HS-27A (cell line): ENCODE results near the gene TMPRSS5.
A peak's percentile ranks its signal among the peaks of the same experiment; 100 is the strongest.
"Not testable (repeated sequence)": the region's sequence is repeated elsewhere in the genome, so short reads cannot be mapped to it uniquely, and the experiment has no call there.

Experiments
- DNase-seq: peaks from one replicate; pipeline ENCODE4 v3.0.0-alpha.2; 2012; ENCODE audit warnings: low read depth, missing footprints

The TMPRSS5 gene

DNA sequence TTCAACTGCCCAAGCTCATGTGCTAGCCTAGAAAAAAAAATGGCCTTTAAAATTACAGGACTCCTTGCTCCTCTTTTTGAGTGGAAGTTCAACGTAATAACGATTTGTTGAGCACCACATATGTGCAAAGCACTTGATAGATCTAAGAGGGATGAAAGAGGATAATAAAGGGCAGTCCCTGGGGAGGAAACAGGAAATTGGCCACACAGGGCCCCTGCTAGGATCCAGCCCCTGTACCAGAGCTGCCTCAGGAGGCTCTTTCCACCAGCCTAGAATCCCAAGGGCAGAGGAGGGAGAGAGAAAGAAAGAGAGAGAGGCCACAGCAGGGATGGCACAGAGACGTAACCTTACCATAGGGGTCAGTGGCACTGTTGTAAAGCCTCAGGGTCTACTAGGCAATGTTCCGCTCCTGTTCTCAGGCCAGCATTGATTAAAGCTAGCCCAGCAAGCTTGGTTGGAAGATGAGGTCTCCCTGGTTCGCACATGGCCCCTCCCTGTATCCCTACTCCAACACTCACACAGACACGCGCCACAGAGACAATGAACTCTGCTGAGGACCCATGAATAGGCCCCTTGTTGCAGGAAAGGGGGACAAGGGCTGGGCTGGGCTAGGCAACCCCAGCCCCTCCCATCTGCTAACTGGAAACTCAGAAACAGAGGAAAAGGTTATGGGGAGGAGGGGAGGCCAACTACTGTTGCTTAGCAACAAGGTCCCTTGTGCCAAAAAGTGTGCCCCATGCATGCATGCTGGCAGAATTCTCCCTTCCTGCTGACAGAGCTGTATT lies at the start of gene TMPRSS5:
Gene TMPRSS5 (minus strand): TSS at position 438 of the 785 bp plus-strand sequence. CDS start 84 bp downstream, at position 354.
- DNase-seq = no peak

DNA sequence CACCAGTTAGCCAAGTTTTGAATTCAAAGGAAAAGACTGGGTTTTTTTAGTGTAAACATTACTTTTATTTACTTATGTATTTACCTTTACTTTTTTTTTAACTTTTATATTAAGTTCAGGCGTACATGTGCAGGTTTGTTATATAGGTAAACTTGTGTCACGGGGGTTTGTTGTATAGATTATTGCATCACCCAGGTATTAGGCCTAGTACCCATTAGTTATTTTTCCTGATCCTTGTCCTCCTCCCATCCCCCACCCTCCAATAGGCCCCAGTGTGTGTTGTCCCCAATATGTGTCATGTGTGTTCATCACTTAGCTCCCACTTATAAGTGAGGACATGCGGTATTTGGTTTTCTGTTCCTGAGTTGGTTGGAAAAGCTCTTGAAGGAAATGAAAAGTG lies 46.8 kb upstream of the TMPRSS5 start:
- DNase-seq = no peak

DNA sequence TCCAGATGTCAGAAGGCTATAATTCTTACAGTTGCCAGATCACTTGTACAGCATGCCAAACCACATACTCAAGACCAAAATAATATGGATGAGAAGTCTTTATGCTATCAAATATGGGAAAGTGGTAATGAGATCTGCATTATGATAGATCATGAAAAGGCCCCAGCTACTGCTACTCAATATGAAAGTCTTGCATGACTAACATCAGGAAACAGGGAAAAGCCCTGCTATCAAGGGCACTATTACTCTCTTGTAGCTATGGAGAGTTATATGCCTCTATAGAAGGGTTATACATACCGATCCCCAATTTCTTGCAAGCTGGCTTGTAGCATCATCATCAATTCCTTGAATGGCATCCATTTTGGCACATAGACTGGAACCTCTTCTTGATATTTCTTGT lies 30.2 kb upstream of the TMPRSS5 start:
- no peak for DNase-seq

DNA sequence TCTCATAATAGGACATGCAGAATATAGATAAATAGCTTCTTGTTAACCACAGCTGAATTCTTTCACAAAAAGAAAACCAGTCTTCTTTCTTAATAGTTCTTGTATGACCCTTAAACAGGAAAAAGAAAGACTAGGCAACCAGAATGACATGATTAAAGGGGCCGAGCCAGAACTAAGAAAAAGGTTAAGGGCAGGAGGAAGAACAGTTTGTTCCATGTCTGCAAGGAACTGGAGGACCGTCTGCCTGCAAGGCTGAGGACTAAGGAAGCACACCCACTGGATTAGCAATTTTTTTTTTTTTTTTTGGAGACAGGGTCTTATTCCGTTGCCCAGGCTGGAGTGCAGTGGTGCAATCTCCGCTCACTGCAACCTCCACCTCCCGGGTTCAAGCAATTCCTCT lies 26.0 kb upstream of the TMPRSS5 start:
- no peak for DNase-seq

DNA sequence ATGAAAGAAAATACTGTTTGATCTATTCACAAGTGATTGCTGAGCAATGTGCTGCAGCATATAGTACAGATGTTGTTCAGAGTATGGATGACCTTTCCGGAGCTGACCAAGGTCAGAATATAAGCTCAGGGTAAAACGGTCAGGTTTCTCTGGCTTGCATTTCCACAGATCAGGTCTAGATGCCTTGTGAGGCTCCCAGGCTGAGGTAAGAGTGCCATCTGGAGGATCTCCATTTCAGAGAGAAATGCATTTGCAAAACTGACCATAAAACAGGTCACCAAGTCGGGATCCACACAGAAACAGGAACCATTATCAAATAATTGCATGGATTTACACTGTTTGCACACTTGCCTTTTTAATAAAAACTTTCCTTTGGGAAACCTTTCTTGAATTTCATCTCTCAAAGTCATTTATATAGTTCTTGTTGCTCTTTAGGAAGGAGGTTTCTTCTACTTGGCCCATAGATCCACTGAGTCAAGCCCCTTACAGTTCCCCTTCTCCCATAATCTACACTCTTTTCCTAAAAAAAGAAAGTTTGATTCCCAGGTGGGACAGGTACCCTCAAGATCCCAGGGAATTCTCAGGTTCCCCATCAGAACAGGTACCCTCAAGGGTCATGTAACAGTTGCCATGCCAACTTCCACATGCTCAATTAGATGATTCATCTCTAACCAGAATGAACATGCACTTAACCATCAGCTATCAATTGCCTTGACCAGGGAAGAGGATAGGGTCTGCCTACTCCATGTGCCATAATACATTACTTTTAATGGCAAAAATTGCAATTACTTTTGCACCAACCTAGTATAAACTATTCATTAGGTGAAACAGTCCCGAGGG lies 25.0 kb upstream of the TMPRSS5 start:
- peak; percentile 17 for DNase-seq

DNA sequence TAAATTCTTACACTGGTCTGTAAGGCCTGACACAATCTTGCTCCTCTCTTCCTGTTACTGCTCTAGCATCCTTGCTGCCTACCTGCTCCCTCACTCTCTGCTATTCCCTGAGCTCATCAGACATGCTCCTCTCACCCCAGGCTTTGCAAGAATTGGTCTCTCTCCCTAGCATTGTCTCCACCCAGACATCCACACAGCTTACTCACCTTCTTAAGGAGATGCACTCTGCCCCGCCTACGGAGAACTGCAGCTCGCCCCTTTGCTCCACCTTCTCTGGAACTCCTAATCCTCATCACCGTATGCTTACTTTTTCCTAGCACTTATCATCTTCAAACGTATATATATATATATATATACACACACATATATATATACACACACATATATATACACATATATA lies 23.3 kb upstream of the TMPRSS5 start:
- DNase-seq = no peak

DNA sequence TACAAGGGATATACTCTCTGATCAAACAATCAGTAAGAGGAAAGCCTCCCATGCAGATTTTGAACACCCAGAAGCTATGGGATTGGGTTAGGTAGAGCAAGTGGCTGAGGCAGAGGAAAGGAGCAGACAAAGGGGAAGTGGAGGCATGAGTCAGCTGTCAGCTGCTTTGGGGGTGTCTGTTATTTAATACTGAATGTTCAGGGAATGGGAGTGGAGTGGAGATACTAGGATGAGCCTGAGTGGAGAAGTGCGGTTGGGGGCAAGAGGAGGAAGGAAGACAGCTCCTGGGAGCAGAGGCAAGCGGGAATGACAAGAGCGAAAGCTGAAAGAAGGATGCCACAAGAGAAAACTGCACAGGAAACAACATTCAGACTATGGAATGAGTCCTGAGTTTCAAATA lies 22.7 kb upstream of the TMPRSS5 start:
- no peak for DNase-seq

DNA sequence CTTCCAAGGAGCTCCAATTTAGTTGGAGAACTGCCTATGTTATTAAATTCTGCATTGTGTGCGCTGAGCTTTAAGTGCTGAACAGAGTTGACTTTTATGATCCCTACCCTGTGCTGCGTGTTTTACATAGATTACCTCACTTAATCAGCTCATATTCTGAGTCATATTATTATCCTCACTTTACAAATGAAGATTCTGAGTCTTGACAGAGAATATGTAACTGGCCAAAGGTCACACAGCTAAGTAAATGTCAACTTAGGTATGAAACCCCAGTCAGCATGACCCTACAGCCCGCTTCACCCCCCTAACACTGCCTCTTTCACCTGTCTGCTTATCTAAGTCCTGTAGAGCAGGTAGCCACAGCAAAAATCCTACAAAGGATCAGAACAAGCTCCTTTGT lies 19.8 kb upstream of the TMPRSS5 start:
- no peak for DNase-seq

DNA sequence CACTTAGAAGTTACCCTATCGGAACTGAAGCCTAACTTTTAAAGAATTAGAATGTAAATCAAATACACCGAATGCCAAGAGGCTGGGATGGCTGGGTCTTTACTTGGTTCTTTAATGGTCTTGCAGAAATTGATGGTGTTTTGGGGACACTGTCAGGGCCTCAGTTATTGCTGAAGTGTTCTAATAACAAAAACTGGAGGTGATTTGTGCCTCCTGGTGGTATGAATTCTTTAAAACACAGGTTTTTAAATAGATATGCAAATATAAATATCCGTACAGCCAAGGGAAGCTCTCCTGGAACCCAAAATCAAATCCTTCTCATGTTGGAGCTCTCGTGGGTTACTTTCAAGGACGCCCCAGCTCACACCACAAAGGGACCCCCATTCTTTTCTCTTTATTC lies 19.3 kb upstream of the TMPRSS5 start:
- DNase-seq = no peak

DNA sequence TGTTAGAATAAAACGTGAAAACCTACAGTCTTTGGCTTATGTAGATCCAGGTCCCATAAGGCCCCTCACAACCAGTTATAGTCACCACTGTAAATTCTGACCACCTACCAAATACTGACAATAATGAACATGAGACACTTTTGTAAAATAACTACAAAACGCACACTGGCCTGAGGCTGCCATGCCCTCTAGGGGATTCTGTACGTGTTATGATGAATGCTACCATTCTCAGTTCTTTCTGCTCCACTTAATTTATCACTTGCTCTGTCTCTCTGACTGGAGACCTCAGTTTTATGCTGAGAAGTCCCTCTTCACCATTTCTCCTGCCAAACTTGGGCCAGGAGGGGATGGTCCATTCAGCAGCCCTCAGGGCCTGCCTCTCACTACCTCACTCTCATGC lies 18.7 kb upstream of the TMPRSS5 start:
- DNase-seq = no peak

DNA sequence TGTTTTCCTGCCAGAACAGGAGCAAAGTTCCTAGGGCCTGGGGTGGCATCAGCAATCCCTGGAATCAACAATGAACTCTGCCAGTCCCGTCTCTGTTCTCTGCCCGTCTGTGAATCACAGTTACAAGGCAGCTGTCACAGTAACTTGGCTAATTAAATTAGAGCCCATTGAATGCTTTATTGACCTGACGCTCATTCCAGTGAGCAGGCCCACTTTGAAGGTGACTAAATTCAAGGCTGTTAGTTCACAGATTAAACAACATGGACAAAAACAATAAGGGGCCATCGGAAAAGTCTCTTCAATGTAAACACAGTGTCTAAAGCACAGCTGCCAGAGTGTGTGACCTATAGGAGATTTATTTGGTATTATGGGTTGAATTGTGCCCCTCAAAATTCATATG lies 17.7 kb upstream of the TMPRSS5 start:
- DNase-seq = no peak

DNA sequence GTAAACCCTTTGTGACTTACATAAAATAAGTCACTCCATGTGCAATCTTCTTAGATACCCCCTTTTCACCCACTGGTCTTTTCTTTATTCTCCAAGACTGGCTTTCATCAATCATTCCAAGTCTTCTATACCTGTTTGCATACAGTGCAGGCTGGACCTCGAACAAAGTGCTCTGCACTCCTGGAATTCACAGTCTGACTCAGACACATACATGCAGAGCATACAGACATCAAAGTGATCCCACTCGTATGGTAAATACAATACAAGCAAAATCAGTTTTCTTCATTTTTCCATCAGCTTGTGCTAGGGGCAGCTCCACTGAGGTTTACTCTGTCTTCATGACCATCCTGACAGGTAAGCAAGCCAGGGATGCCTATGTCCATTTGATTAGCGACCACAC lies 16.8 kb upstream of the TMPRSS5 start:
- no peak for DNase-seq

DNA sequence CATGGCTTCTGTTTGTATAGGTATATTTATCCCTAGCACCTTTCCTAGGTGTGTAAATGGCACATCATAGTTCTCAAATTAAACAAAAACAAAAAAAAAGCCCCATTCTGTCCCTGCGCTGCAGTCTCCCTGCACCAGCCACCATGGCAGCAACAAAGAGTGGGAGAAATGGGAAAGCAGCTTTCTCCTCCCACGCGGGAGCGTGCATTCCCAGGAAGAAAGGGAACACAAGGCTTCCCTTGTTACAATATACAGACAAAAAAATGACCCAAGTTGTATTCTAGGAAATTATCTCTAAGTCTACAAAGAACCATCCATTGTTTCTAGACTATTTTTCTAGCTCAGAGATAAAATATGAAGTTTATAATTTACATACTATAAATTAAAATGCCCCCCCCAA lies 16.1 kb upstream of the TMPRSS5 start:
- DNase-seq = no peak

DNA sequence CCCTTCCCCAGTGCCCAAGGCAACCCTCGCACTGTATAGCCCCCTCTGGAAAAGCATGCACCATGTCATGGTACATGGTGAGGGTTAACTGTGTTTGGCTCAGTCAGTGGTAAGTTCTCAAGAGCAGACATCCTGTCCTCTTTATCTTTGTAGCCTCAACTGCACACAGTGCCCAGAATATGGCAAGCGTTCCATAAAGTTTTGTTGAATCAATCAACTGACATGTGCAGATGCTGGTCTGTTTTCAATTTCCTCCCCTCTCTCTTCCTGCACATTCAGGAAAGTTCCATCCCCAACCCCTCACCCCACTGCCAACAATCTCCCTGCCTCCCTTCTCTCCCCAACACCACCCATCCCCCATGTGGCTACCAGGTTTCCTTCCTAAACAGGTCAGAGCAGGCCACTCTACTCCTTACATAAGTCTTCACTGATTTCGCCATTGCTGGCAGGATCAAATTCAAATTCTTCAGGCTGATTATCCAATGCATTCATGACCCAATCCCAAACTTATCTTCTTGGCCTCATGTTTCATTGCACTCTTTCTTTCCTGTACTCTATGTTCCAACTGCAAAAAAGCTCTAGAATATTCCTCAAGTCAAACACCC lies 15.5 kb upstream of the TMPRSS5 start:
- no peak for DNase-seq

DNA sequence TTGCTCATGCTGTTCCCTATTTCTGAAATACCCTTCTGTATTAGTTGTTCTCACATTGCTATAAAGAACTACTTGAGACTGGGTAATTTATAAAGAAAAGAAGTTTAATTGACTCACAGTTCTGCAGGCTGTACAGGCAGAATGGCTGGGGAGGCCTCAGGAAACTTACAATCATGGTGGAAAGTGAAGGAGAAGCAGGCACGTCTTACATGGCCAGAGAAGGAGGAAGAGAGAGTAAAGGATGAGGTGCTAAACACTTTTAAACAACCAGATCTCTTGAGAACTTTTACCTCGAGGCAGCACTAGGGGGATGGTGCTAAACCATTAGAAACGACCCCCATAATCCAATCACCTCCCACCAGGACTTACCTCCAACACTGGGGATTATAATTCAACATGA lies 14.4 kb upstream of the TMPRSS5 start:
- DNase-seq = not testable (repeated sequence)

DNA sequence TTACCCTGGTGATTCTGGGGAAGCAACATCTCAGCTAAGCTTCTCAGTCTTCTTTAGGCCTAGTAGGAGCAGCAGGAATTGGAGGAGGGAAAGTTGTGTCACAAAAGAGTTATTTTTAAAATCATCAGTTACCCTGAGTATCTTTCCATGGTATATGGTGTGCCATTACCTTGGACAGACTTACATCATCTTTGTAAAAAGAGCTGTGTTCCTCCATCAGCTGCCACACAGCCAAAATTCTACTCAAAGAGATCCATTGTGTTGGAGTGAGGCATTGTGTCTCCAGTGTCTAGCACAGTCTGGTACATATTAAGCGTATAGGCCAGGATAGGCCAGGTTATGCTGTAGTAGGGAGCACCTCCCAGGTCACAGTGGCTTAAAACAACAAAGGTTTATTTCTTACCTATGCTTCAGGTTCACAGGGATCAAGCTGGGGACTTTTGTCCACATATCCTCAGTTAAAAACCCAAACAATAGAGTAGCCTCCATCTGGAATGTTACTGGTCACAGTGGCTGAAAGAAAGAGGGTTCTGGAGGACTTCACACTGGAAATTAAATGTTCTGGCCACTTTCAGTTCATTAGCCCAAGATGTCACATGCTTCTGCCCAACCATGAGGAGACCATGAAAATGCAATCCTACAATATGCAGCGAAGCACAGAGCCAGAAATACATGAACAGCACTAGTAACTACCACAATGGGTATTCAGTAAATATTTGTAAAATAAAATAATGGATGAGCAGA lies 9.9 kb upstream of the TMPRSS5 start:
- no peak for DNase-seq

DNA sequence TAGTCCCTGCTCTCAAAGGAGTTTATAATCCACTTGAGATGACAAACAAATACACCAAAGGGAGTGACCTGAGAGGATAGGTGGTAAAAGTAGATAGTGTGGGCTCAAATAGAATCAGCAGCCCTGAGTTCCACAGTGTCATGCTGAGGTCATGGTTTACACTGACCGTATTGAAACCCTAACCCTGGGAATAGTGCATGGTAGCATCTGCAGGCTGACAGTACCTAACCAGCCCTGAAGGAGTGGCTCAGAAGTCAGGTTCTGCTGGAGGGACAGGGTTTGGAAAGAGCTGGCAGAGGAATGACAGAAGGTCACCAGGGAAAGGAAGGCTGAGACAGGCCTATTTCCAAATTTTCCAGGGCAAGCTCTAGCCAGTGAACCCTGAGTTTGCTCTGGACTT lies 9.2 kb upstream of the TMPRSS5 start:
- no peak for DNase-seq

DNA sequence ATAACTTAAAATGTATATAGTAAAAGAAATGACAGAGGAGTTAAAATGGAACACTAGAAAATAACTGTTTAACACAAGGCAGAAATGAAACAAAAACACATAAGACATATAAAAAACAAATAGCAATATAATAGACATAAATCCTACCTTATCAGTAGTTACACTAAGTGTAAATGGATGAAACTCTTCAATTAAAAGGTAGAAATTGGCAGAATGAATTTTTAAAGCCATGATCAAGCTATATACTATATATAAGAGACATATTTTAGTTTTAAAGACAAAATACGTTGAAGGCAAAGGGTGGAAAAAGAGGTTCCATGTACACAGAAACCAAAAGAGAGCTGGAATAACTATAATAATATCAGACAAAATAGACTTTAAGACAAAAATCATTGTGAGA lies 4.9 kb upstream of the TMPRSS5 start:
- DNase-seq = no peak

DNA sequence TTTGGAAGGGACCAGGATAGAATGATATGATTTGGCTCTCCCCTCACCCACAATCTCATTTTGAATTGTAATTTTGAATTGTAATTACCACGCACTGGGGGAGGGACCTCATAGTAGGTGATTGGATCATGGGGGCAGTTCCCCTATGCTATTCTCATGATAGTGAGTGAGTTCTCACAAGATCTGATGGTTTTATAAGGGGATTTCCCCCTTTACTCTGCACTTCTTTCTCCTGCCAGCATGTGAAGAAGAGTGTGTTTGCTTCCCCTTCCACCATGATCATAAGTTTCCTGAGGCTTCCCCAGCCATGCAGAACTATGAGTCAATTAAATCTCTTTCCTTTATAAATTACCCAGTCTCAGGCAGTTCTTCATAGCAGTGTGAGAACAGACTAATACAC lies 2.6 kb downstream of the TMPRSS5 start:
- not testable (repeated sequence) for DNase-seq

DNA sequence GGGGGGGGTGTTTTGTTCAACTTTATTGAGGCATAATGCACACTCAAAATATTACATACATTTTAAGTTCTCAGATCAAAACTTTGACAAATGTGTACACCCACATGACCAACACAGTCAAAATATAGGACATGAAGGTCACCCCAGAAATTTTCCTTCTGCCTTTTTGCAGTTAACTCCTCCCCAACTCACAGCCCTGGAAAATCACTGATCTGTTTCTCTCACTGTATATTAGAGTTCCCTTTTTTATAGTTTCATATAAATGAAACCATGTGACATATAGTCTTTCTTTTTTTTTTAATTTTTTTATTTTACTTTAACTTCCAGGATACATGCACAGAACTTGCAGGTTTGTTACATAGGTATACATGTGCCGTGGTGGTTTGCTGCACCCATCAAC lies 4.6 kb downstream of the TMPRSS5 start:
- DNase-seq = no peak

DNA sequence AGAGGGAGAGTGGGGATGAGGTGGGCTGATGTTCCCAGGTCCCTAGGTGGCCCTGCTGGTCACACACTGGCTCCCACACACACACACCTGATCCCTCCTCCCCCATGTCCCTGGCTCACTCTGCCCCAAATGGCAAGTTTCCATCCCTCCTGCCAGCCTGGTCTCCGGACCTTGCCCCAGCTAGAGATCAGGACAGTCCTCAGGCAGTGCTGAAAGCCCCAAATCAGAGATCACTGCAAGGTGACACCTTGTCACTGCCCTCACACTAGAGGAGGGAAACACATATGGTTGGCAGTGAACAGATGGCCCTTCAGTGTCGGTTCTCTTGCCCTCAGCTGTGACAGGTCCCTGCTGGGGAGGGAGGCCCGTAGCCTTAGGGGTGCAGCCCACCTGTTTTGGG lies 7.6 kb downstream of the TMPRSS5 start:
- DNase-seq = no peak

DNA sequence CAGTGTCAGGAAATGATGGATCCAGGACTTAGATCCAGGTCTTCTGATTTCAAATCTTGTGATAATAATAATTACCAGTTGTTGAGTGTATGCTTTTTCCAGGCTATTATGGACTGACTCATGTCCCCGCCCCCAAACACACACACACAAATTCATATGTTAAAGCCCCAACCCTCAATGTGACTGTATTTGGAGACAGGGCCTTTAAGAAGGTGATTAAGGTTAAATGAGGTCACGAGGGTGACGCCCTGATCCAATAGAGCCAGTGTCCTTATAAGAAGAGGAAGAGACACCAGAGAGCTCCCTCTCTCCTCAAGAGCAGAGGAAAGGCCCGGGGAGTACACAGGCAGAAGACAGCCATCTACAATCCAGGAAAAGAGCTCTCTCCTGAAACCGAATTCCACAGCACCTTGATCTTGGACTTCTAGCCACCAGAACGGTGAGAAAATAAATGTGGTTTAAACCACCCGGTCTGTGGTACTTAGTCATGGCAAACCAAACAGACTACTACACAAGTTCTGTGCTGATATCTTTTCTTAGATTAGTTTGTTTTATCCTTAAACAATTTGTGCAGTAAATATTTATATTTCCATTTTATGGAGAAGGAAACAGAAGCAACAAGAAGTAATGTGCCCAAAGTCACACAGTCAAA lies 8.2 kb downstream of the TMPRSS5 start:
- DNase-seq = no peak
